HCT116 (cell line): ENCODE results near the gene LHX1. TPM values are rescaled to one million over a fixed set of nuclear protein-coding genes. Genes with fewer than 3 reads are reported as not detected.

ENCODE experiments used
- ATAC-seq: fragments of 200-7000 bp; cut with Tn5 transposase; 2 replicates; pipeline ENCODE4 v1.9.1; 2020; ENCODE audit warnings: mild to moderate bottlenecking, moderate library complexity
- BruUV-seq: library from RNA; stranded (reverse); fragments of 400-500 nt; replicated peaks from 2 replicates; lab custom pipeline; 2021; lab: Mats Ljungman, UMichigan
- CTCF ChIA-PET: fragments of 300-600 bp; sonication (Branson Sonifier 250); formaldehyde crosslinking; loops from one replicate; lab custom pipeline; 2021; ENCODE audit warnings: antibody characterized with exemption; lab: Charles Lee
- POLR2A ChIA-PET: fragments of 300-600, 350-600 bp; sonication (Branson Sonifier 250); formaldehyde crosslinking; loops from one replicate; lab custom pipeline; 2021; ENCODE audit warnings: antibody characterized with exemption; lab: Charles Lee
- RAD21 ChIA-PET, 2 experiments: fragments of 300-600 bp; sonication (Branson Sonifier 250); formaldehyde crosslinking; loops; one replicate each; lab custom pipeline; 2023; ENCODE audit warnings: low total read pairs in 2 of 2; ENCODE audit not compliant: uncharacterized antibody in 2 of 2, unreplicated experiment in 2 of 2, low non-redundant PET in 1 of 2; lab: Charles Lee
- DNase-seq: peaks from one replicate; pipeline ENCODE4 v3.0.0-alpha.2; 2010; ENCODE audit warnings: low read depth, low spot score
- H2AFZ ChIP-seq: fragments of 200-600 bp; shearing (Covaris generic), sonication (generic); 2 replicates; pipeline ENCODE4 v1.6.1; 2017; ENCODE audit warnings: low read depth, mixed run types, mixed read lengths, antibody characterized with exemption, low read length; ENCODE audit not compliant: poor library complexity, severe bottlenecking
- H3K27ac ChIP-seq: 2 replicates; pipeline ENCODE4 v1.5.1; 2012; ENCODE audit warnings: low read depth, low read length
- H3K27me3 ChIP-seq: fragments of 200-600 bp; sonication (generic); 2 replicates; pipeline ENCODE4 v1.6.1; 2016; ENCODE audit warnings: mixed run types, low read length, mixed read lengths; ENCODE audit not compliant: insufficient read depth
- H3K36me3 ChIP-seq, 2 experiments: fragments of 200-500 bp in 1 of 2; fragments of 200-600 bp in 1 of 2; sonication (Bioruptor generic) in 1 of 2; sonication (generic) in 1 of 2; 2 replicates each; pipeline versions ENCODE4 v1.5.1 to v1.6.1; 2014 to 2016; ENCODE audit warnings: low read length in 2 of 2, inconsistent platforms in 1 of 2, mixed read lengths in 1 of 2, mixed run types in 1 of 2; ENCODE audit not compliant: insufficient read depth in 2 of 2, control insufficient read depth in 1 of 2
- H3K4me1 ChIP-seq, 2 experiments: fragments of 200-600 bp in 1 of 2; sonication (generic) in 1 of 2; 2 replicates each; pipeline versions ENCODE4 v1.5.1 to v1.6.1; 2012 to 2017; ENCODE audit warnings: low read length in 2 of 2, inconsistent platforms in 1 of 2, mild to moderate bottlenecking in 1 of 2, mixed read lengths in 1 of 2, mixed run types in 1 of 2, moderate library complexity in 1 of 2; ENCODE audit not compliant: insufficient read depth in 2 of 2, control insufficient read depth in 1 of 2
- H3K4me2 ChIP-seq: fragments of 200-600 bp; sonication (generic); 2 replicates; pipeline ENCODE4 v1.6.1; 2017; ENCODE audit warnings: mixed run types, low read length, mixed read lengths
- H3K4me3 ChIP-seq, 2 experiments: fragments of 200-600 bp in 1 of 2; sonication (generic) in 1 of 2; replicated peaks in 1 of 2; 2 replicates each; pipeline ENCODE4 v1.5.1; 2011 to 2016; ENCODE audit warnings: low read length in 2 of 2, control low read depth in 1 of 2, low read depth in 1 of 2, mild to moderate bottlenecking in 1 of 2, mixed read lengths in 1 of 2, mixed run types in 1 of 2
- H3K79me2 ChIP-seq: fragments of 200-600 bp; sonication (generic); 2 replicates; pipeline ENCODE4 v1.6.1; 2017; ENCODE audit warnings: mild to moderate bottlenecking, mixed run types, low read length, moderate library complexity, mixed read lengths; ENCODE audit not compliant: insufficient read depth
- H3K9ac ChIP-seq: fragments of 200-600 bp; sonication (generic); 2 replicates; pipeline ENCODE4 v1.6.1; 2016; ENCODE audit warnings: low read length, mixed read lengths
- H3K9me2 ChIP-seq: fragments of 200-600 bp; sonication (generic), shearing (Covaris generic); 2 replicates; pipeline ENCODE4 v1.6.1; 2017; ENCODE audit warnings: mixed run types, mild to moderate bottlenecking, moderate library complexity; ENCODE audit not compliant: insufficient read depth
- H3K9me3 ChIP-seq, 2 experiments: fragments of 200-500 bp in 1 of 2; fragments of 200-600 bp in 1 of 2; sonication (Bioruptor generic) in 1 of 2; sonication (generic) in 1 of 2; 2 replicates each; pipeline ENCODE4 v1.6.1; 2014 to 2017; ENCODE audit warnings: low read length in 2 of 2, mixed read lengths in 2 of 2, inconsistent platforms in 1 of 2, low read depth in 1 of 2, mild to moderate bottlenecking in 1 of 2, mixed run types in 1 of 2, moderate library complexity in 1 of 2; ENCODE audit not compliant: control insufficient read depth in 1 of 2, insufficient read depth in 1 of 2
- H4K20me1 ChIP-seq: fragments of 200-600 bp; sonication (generic), shearing (Covaris generic); 2 replicates; pipeline ENCODE4 v1.6.1; 2017; ENCODE audit warnings: mixed run types, mild to moderate bottlenecking, moderate library complexity; ENCODE audit not compliant: insufficient read depth
- ATF3 ChIP-seq: IDR thresholded peaks from 2 replicates; pipeline ENCODE4 v1.6.1; 2012
- CTCF ChIP-seq, 3 experiments: fragments of 200-600 bp in 1 of 3; sonication (generic) in 1 of 3; IDR thresholded peaks in 2 of 3; conservative IDR thresholded peaks in 1 of 3; 2 replicates each; pipeline ENCODE4 v1.5.1; 2012 to 2017; ENCODE audit warnings: low read depth in 2 of 3, low read length in 2 of 3, antibody characterized with exemption in 1 of 3, borderline replicate concordance in 1 of 3, control low read depth in 1 of 3, mild to moderate bottlenecking in 1 of 3, mixed read lengths in 1 of 3, mixed run types in 1 of 3, moderate library complexity in 1 of 3; ENCODE audit not compliant: insufficient read depth in 1 of 3
- ELF1 ChIP-seq: IDR thresholded peaks from 2 replicates; pipeline ENCODE4 v1.6.1; 2012; ENCODE audit warnings: low read depth, borderline replicate concordance
- EZH2 ChIP-seq: fragments of 200-600 bp; sonication (generic); IDR thresholded peaks from 2 replicates; pipeline ENCODE4 v1.6.1; 2017; ENCODE audit warnings: antibody characterized with exemption, mixed run types
- EZH2phosphoT487 ChIP-seq: fragments of 200-600 bp; IDR thresholded peaks from 2 replicates; pipeline ENCODE4 v1.6.1; 2018; ENCODE audit warnings: antibody characterized with exemption, borderline replicate concordance
- FOSL1 ChIP-seq: IDR thresholded peaks from 2 replicates; pipeline ENCODE4 v1.6.1; 2012; ENCODE audit warnings: low read depth
- JUND ChIP-seq: IDR thresholded peaks from 2 replicates; pipeline ENCODE4 v1.6.1; 2012
- MAX ChIP-seq: IDR thresholded peaks from 2 replicates; pipeline ENCODE4 v1.6.1; 2012
- POLR2AphosphoS5 ChIP-seq: IDR thresholded peaks from 2 replicates; pipeline ENCODE4 v1.6.1; 2011; ENCODE audit warnings: mild to moderate bottlenecking, low read depth, low read length, moderate library complexity
- RAD21 ChIP-seq: IDR thresholded peaks from 2 replicates; pipeline ENCODE4 v1.6.1; 2012; ENCODE audit warnings: low read depth, mild to moderate bottlenecking
- SP1 ChIP-seq: IDR thresholded peaks from 2 replicates; pipeline ENCODE4 v1.6.1; 2012; ENCODE audit warnings: low read depth
- SRF ChIP-seq: IDR thresholded peaks from 2 replicates; pipeline ENCODE4 v1.6.1; 2012; ENCODE audit warnings: low read depth
- TCF7L2 ChIP-seq: IDR thresholded peaks from 2 replicates; pipeline ENCODE4 v1.7.0; 2011; ENCODE audit warnings: borderline replicate concordance, inconsistent platforms; ENCODE audit not compliant: insufficient read depth, insufficient read length; ENCODE audit errors: extremely low read depth
- YY1 ChIP-seq: IDR thresholded peaks from 2 replicates; pipeline ENCODE4 v1.6.1; 2011; ENCODE audit warnings: low read length, low read depth, moderate library complexity, mild to moderate bottlenecking; ENCODE audit not compliant: insufficient replicate concordance; ENCODE audit errors: extremely low read depth
- ZNF274 ChIP-seq: fragments of 200-500 bp; sonication (Bioruptor generic); IDR thresholded peaks from 2 replicates; pipeline ENCODE4 v1.6.1; 2014; ENCODE audit warnings: mild to moderate bottlenecking, low read depth, low read length, inconsistent platforms
- intact Hi-C: fragments of 100-400 bp; cut with micrococcal nuclease; formaldehyde crosslinking; loops from 2 replicates; pipeline ENCODE4 v1.10.0; 2022
- total RNA-seq: library from RNA; stranded (reverse); gene quantifications from one replicate; pipeline ENCODE4 v1.2.1, GENCODE V29; 2021; ENCODE audit not compliant: unreplicated experiment

Gene LHX1
- total RNA-seq, 1 experiment from 2014 or later = 0.44 TPM

GRCh38 chr17:36972186-36972700, 35.0 kb downstream of the LHX1 start:
- H4K20me1 ChIP-seq = peaks cover 53% of the 10 kb centered on the region
- H2AFZ ChIP-seq = no peak overlapping the region
- H3K36me3 ChIP-seq = peaks cover 13 to 14% of the 10 kb centered on the region in 2 experiments
- ATAC-seq (no peak), DNase-seq (no peak)
- H3K4me1 ChIP-seq = no peaks in the 10 kb centered on the region
- H3K9ac ChIP-seq = no peak overlapping the region
- ChIA-PET POLR2A (interaction anchor here (1.7 kb wide), 1 partner anchor 51 kb away, joined by 3 read pairs; no protein-coding TSS in a partner anchor), CTCF (no interaction called here), RAD21 (no interaction called here)
- intact Hi-C loops = no loop called here
- no peaks in the 10 kb centered on the region for H3K27me3 ChIP-seq
- no peaks in the 10 kb centered on the region for H3K9me3 ChIP-seq
- no peak overlapping the region for H3K4me2 ChIP-seq
- H3K79me2 ChIP-seq = peaks cover 100% of the 10 kb centered on the region
- BruUV-seq = no TSS peak
- no peak overlapping the region for H3K4me3 ChIP-seq
- no peaks in the 10 kb centered on the region for H3K9me2 ChIP-seq
- TF ChIP-seq EZH2phosphoT487 (no peak), ATF3 (no peak), SRF (no peak), JUND (no peak), ZNF274 (no peak), CTCF (IDR thresholded peaks at IDR 0.05 in 2 of 3, conservative IDR thresholded peaks at IDR 0.05 in 1 of 3; ENCODE audit: borderline replicate concordance in 1 of 3, insufficient read depth in 1 of 3, low read depth in 2 of 3, low read length in 2 of 3) (no peak), MAX (no peak), EZH2 (no peak), RAD21 (no peak), YY1 (no peak), SP1 (no peak), ELF1 (no peak), TCF7L2 (no peak), FOSL1 (no peak), POLR2AphosphoS5 (no peak)
- H3K27ac ChIP-seq = no peak overlapping the region
